ENCODE results near the gene SLC25A21. TPM values are rescaled to one million over a fixed set of nuclear protein-coding genes. Genes with fewer than 3 reads are reported as not detected.

The SLC25A21 gene
- total and polyA plus RNA-seq, 10 of the 15 experiments (the other 5 are each of a cell fraction or from before 2014, with no cell fraction given): 0.06 to 0.72 (median 0.17) TPM; not detected in 3

- no peak for TF ChIP-seq E2F8 (IDR thresholded peaks at IDR 0.05; ENCODE audit: low read depth, partially characterized antibody)
Measured at GRCh38 chr14:36976571-36977023, 195.8 kb downstream of the SLC25A21 start (continued).

GRCh38 chr14:36975834-36976233 is 196.6 kb downstream of the SLC25A21 start:
- POLR2A ChIA-PET: no interaction called here
- CTCF ChIA-PET: interaction anchor here (0.6 kb wide), 1 partner anchor 26 kb away, joined by 3 read pairs; no protein-coding TSS in a partner anchor
- Histone ChIP-seq H3K27ac (ENCODE audit: control insufficient read depth, insufficient read depth) (no peak overlapping the region), H3K4me3 (no peak overlapping the region), H3K36me3 (ENCODE audit: control insufficient read depth in 2 of 2, insufficient read depth in 2 of 2, low read length in 1 of 2) (no peaks in the 10 kb centered on the region), H3K27me3 (replicated peaks in 1 of 2; ENCODE audit: control insufficient read depth in 2 of 2, insufficient read depth in 2 of 2, low read length in 1 of 2) (no peaks in the 10 kb centered on the region), H4K20me1 (ENCODE audit: control insufficient read depth, insufficient read depth) (no peaks in the 10 kb centered on the region), H3K79me2 (ENCODE audit: control insufficient read depth, insufficient read depth, low read length) (no peaks in the 10 kb centered on the region), H2AFZ (ENCODE audit: control insufficient read depth, low read depth, low read length) (no peak overlapping the region), H3K9ac (ENCODE audit: control insufficient read depth, insufficient read depth, low read length) (no peak overlapping the region), H3K4me1 (ENCODE audit: control insufficient read depth, insufficient read depth, low read length) (no peaks in the 10 kb centered on the region), H3K4me2 (ENCODE audit: control insufficient read depth, insufficient read depth) (no peak overlapping the region), H3K9me3 (replicated peaks; ENCODE audit: control insufficient read depth, insufficient read depth, low read length) (no peaks in the 10 kb centered on the region)
- RAD21 ChIA-PET (ENCODE audit: unreplicated experiment): no interaction called here
- SMC1A ChIA-PET (ENCODE audit: uncharacterized antibody, unreplicated experiment): no interaction called here
- FAIRE-seq (no peak), ATAC-seq (no peak), DNase-seq (ENCODE audit: low read depth, low spot score) (no peak)
- in situ Hi-C loops (cut with MboI): no loop called here
- WGBS (ENCODE audit: insufficient coverage, insufficient replicate concordance, low lambda C conversion rate, missing lambda C conversion rate): 54% methylated on average over 3 of the region's 3 CpGs
- BruUV-seq (replicated peaks): no TSS peak
- intact Hi-C loops (cut with micrococcal nuclease; ENCODE audit: unreplicated experiment): no loop called here
- TF ChIP-seq NFYB (IDR thresholded peaks at IDR 0.05; ENCODE audit: insufficient read depth, low read depth, low read length): no peak
- no peak for TF ChIP-seq GATAD2B (conservative IDR thresholded peaks at IDR 0.05; ENCODE audit: low read depth)
- TF ChIP-seq REST (IDR thresholded peaks at IDR 0.05; ENCODE audit: low read depth, low read length): no peak
- TF ChIP-seq MAX (IDR thresholded peaks at IDR 0.05; ENCODE audit: low read depth, low read length): no peak
- TF ChIP-seq MEF2A (IDR thresholded peaks at IDR 0.05; ENCODE audit: insufficient read depth, low read depth, low read length): no peak

All from GM12878 (cell line).